GM12801 (cell line): ENCODE data around the gene DUSP7.

Source experiments
- TF ChIP-seq, protein P1 (sequence below): IDR thresholded peaks from one replicate; pipeline ENCODE4 v1.5.1; 2011; ENCODE audit warnings: control low read depth; ENCODE audit not compliant: insufficient read length; ENCODE audit errors: extremely low read depth

The DUSP7 gene

DNA sequence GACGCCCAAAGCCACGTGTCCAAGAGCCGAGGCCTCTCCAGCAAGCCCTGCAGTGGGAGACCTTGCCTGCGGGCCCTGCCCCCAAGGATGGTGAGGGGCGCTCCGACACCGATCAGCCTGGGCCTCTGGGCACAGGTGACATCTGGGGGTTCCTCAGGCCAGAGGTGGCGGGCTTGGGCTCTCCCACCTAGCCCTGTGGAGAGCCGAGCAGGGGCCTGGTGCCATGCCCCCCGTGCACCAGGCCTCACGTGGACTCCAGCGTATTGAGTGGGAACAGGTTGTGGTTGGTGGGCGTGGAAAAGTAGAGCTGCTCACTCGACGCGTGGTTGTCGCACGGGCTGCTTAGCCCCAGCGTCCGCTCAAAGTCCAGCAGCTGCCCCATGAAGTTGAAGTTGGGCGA, 5.8 kb downstream of the DUSP7 start:
- TF ChIP-seq, protein P1, sequence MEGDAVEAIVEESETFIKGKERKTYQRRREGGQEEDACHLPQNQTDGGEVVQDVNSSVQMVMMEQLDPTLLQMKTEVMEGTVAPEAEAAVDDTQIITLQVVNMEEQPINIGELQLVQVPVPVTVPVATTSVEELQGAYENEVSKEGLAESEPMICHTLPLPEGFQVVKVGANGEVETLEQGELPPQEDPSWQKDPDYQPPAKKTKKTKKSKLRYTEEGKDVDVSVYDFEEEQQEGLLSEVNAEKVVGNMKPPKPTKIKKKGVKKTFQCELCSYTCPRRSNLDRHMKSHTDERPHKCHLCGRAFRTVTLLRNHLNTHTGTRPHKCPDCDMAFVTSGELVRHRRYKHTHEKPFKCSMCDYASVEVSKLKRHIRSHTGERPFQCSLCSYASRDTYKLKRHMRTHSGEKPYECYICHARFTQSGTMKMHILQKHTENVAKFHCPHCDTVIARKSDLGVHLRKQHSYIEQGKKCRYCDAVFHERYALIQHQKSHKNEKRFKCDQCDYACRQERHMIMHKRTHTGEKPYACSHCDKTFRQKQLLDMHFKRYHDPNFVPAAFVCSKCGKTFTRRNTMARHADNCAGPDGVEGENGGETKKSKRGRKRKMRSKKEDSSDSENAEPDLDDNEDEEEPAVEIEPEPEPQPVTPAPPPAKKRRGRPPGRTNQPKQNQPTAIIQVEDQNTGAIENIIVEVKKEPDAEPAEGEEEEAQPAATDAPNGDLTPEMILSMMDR = no peak

DNA sequence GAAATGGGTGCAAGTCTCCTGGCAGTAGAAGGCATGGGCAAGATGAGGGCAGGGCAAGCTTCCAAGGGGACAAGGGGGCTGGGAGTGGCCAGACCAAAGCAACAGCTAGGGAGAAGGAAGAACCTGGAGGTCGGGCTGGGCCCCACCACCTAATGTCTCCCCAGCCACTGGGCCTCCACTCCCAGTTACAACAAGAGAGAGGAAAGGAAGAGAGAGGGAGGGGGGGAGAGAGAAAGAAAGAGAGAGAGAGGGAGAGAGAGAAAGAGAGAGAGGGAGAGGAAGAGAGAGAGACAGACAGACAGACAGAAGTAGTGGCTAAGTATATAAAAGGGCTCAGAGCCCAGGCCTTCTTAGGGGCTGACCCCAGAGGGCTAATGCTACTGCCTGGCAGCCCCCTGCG, 6.9 kb downstream of the DUSP7 start:
- TF ChIP-seq, protein P1 = no peak

DNA sequence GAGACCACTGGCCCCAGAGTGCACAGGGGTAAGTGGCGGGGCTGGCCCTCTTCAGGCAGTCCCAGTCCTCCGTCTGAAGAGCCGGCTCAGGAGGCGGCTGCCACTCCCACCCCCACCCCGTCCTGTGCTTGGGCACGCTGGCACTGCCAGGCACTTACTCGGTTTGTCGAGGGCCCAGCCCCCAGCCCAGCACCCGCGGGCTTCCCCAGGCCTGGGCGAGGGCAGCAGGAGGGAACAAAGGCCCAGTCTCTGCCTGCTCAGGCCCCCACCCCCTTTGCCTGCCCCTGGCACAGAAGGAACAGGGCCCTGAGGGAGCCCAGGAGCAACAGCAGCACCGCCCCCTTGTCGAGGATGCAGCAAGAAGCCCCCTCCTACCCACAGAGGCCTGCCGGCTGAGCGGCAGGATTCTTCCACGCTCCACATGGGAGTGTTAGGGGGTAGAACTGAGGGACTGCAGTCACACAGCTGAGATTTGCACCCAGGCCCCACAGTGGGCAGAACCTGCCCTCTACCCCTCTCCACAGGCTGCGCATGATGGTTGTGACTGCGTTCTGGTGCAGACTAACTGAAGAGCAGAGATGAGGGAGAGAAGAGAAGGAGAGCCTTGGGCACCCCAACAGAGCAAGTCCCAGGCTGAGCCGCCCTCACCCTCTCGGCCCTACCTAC, 8.9 kb downstream of the DUSP7 start:
- TF ChIP-seq, protein P1 = no peak

DNA sequence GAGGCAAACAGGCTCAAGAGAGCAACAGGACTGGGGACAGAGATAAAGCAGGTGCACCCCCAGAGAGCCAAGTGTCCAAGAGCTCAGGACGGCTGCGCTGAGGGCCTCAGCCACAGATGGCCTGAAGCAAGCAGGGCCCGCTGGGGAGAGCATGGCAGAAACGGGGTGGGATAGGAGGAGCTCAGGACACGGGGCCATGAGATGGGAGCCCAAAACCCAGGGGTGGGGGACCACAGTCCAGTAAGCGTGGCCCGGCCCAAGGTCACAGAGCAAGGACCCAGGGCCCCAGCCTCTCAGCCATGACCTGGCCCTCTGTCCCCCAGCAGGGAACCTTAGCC, 9.5 kb downstream of the DUSP7 start:
- TF ChIP-seq, protein P1 = no peak

GRCh38 chr3:52046186-52046901, 10.0 kb downstream of the DUSP7 start:
- TF ChIP-seq, protein P1 = no peak

- TF ChIP-seq, protein P1 = no peak
These were observed 11.3 kb downstream of the DUSP7 start for GRCh38 chr3:52044869-52045619.

GRCh38 chr3:52043750-52044149, 12.6 kb downstream of the DUSP7 start:
- TF ChIP-seq, protein P1 = no peak
